Activated CD4-positive, alpha-beta T cell treated with anti-CD3 and anti-CD28 coated beads, Interleukin-2, amount 50 U/mL, for 16 hours (primary cell): ENCODE results near the gene KLHL1.

Source experiments
- DNase-seq: peaks from one replicate; pipeline ENCODE4 v3.0.0-alpha.2; 2020

KLHL1 gene

DNA sequence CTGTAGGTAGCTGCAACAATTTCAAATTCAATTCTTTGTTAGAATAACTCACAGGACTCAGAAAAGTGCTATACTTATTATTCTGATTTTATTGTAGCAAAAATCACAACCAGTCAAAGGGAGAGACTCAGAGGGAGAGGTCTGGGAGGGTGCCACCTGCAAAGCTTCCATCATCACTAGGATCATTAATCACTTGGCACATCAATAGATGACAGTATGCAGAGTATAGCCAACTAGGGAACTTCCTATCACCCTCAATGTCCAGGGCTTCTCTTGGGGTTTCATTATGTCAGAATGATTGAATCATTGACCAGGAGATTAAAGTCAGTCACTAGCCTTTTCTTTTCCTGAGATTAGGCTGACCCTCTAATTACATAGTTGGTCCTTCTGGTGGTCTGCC lies 432.0 kb downstream of the KLHL1 start:
- no peak for DNase-seq

DNA sequence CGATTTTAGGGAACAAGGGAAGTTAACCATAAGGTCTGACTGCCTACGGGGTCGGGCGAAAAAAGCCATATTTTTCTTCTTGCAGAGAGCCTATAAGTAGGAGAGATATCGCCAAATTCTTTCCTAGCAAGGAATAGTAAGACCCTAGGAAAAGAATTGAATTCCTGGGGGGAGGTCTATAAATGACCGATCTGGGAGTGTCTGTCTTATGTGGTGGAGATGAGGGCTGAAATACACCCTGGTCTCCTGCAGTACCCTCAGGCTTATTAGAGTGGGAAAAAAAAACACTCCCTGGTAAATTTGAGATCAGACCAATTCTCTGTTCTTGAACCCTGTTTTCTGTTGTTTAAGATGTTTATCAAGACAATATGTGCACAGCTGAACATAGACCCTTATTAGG lies 448.1 kb downstream of the KLHL1 start:
- no peak for DNase-seq

DNA sequence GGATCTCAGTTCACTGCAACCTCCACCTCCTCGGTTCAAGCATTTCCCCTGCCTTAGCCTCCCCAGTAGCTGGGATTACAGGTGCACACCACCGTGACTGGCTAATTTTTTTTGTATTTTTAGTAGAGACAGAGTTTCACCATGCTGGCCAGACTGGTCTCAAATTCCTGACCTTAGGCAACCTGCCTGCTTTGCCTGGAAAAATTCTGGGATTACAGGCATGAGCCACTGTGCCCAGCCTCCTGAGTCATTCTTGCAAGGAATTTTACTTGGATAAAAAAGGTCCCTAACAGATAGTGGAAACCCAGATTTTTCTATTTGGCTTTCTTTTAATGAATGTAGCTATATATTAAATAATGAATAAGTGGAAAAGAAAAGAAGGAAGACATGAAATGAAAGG lies 450.6 kb downstream of the KLHL1 start:
- no peak for DNase-seq

DNA sequence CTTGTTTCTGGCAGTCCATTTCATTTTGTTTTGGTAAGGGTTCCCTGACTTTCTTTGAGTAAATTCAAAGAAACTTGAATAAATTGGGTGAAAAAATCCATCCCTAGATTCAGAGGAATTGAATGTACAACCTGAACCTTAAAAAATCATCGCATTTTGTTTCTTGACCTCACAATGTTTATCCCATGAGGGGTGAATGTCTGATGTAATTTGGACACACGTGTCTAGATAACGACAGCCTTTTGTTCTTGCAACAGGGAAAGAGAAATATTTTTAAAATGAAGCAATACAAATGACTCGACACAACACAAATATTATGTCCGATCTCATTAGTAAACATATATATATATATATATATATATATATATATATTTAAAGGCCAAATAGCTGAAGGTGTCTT lies 453.9 kb downstream of the KLHL1 start:
- no peak for DNase-seq
